ENCODE data around the gene FBXW9. TPM values are rescaled to one million over a fixed set of nuclear protein-coding genes. Genes with fewer than 3 reads are reported as not detected.
"Not testable (repeated sequence)": the region's sequence is repeated elsewhere in the genome, so short reads cannot be mapped to it uniquely, and the experiment has no call there.

Gene FBXW9
- total RNA-seq, 1 donor from 2014 or later = 7.6 TPM

- DNase-seq (ENCODE audit: low spot score in 2 of 2) = no peak
- no peak within 1 kb of the TSS for H3K4me3 ChIP-seq
- no peaks in the 10 kb centered on the region for H3K4me1 ChIP-seq
- no peaks in the 10 kb centered on the region for H3K36me3 ChIP-seq
- H3K9me3 ChIP-seq = no peaks in the 10 kb centered on the region
- intact Hi-C loops (cut with DNase I) = no loop called here
- no peaks in the 10 kb centered on the region for H3K27me3 ChIP-seq
- no peak for TF ChIP-seq CTCF (IDR thresholded peaks at IDR 0.05)
- no peak within 1 kb of the TSS for H3K27ac ChIP-seq
Measured at GRCh38 chr19:12687496-12688196, 8.8 kb downstream of the FBXW9 start, which contains the start of gene GNG14. TSS of gene GNG14 (plus strand) at chr19:12687998. CDS start at chr19:12688049, 51 bp downstream.

GRCh38 chr19:12685831-12686230 lies 10.6 kb downstream of the FBXW9 start:
- no peak for DNase-seq (ENCODE audit: low spot score in 2 of 2)
- Histone ChIP-seq H3K36me3 (no peaks in the 10 kb centered on the region), H3K9me3 (no peaks in the 10 kb centered on the region), H3K27ac (no peak overlapping the region), H3K4me1 (peaks cover 0 to under 1% of the 10 kb centered on the region in 2 donors), H3K27me3 (no peaks in the 10 kb centered on the region), H3K4me3 (no peak overlapping the region)
- TF ChIP-seq CTCF (IDR thresholded peaks at IDR 0.05) = no peak
- intact Hi-C loops (cut with DNase I) = no loop called here

GRCh38 chr19:12681074-12681987 lies 15.1 kb downstream of the FBXW9 start, which contains the start of gene DHPS:
TSS of gene DHPS (minus strand) at chr19:12681880. CDS start at chr19:12681766, 114 bp downstream.
- no peak for TF ChIP-seq CTCF (IDR thresholded peaks at IDR 0.05)
- intact Hi-C loops (cut with DNase I) = loop anchor here (1.0 to 5.0 kb wide), 2 partner anchors 12 to 56 kb away; partner anchors contain the start of gene GET3

GRCh38 chr19:12680034-12680433 lies 16.4 kb downstream of the FBXW9 start:
- H3K4me1 ChIP-seq = peaks cover 0 to 9% of the 10 kb centered on the region in 2 donors
- H3K36me3 ChIP-seq = peaks cover 40 to 50% of the 10 kb centered on the region in 2 donors
- intact Hi-C loops (cut with DNase I) = loop anchor here (5.0 kb wide), 1 partner anchor 57 kb away; the partner anchor contains the start of gene GET3
- no peak overlapping the region for H3K27ac ChIP-seq
- DNase-seq (ENCODE audit: low spot score in 2 of 2) = no peak
- no peak for TF ChIP-seq CTCF (IDR thresholded peaks at IDR 0.05)
- no peaks in the 10 kb centered on the region for H3K9me3 ChIP-seq
- no peak overlapping the region for H3K4me3 ChIP-seq
- H3K27me3 ChIP-seq = no peaks in the 10 kb centered on the region

More at GRCh38 chr19:12681074-12681987, 15.1 kb downstream of the FBXW9 start, which contains the start of gene DHPS:
- H3K4me3 ChIP-seq = peak within 1 kb of the TSS; percentile 82 to 99
- H3K4me1 ChIP-seq = peaks cover 0 to 9% of the 10 kb centered on the region in 2 donors
- H3K27me3 ChIP-seq = no peaks in the 10 kb centered on the region
- H3K27ac ChIP-seq = peak within 1 kb of the TSS; percentile 93 to 98
- H3K9me3 ChIP-seq = no peaks in the 10 kb centered on the region
- H3K36me3 ChIP-seq = peaks cover 27 to 37% of the 10 kb centered on the region in 2 donors
- DNase-seq (ENCODE audit: low spot score in 2 of 2) = peak; percentile 59 to 97

GRCh38 chr19:12678039-12678438 lies 18.4 kb downstream of the FBXW9 start:
- intact Hi-C loops (cut with DNase I) = loop anchor here (10.0 kb wide), 1 partner anchor 623 kb away; the partner anchor contains the start of gene ZNF878
- not testable (repeated sequence) for H3K27ac ChIP-seq; H3K4me1 ChIP-seq; H3K27me3 ChIP-seq; H3K9me3 ChIP-seq; DNase-seq (ENCODE audit: low spot score in 2 of 2); H3K4me3 ChIP-seq
- H3K36me3 ChIP-seq = peaks cover 55 to 68% of the 10 kb centered on the region in 2 donors

Measured in ascending aorta (tissue), 2 donors.